WTC11 (cell line): Measurements from ENCODE around the gene C16orf95. TPM values are rescaled to one million over a fixed set of nuclear protein-coding genes. Genes with fewer than 3 reads are reported as not detected.

ENCODE experiments used
- ATAC-seq: fragments of 200-7000 bp; cut with Tn5 transposase; 2 replicates; pipeline ENCODE4 v1.10.0; 2021; ENCODE audit warnings: mild to moderate bottlenecking, moderate library complexity
- CTCF ChIA-PET: fragments of 300-600 bp; sonication (Branson Sonifier 250); formaldehyde crosslinking; loops from one replicate; lab custom pipeline; 2021; ENCODE audit warnings: antibody characterized with exemption; lab: Charles Lee
- POLR2A ChIA-PET: fragments of 350-600 bp; sonication (Branson Sonifier 250); formaldehyde crosslinking; loops from one replicate; lab custom pipeline; 2021; ENCODE audit warnings: antibody characterized with exemption; lab: Charles Lee
- DNase-seq: peaks from one replicate; pipeline ENCODE4 v3.0.0; 2021; ENCODE audit warnings: low spot score
- H3K27ac Mint-ChIP-seq: 2 replicates; pipeline ENCODE4 v1.8.0; 2021; ENCODE audit warnings: mixed read lengths
- H3K27me3 Mint-ChIP-seq: 2 replicates; pipeline ENCODE4 v1.8.0; 2021; ENCODE audit warnings: low read depth, mild to moderate bottlenecking, moderate library complexity, mixed read lengths
- H3K36me3 Mint-ChIP-seq: 2 replicates; pipeline ENCODE4 v1.8.0; 2021; ENCODE audit warnings: mixed read lengths
- H3K4me1 Mint-ChIP-seq: 2 replicates; pipeline ENCODE4 v1.8.0; 2022; ENCODE audit warnings: mixed read lengths
- H3K4me3 Mint-ChIP-seq: 2 replicates; pipeline ENCODE4 v1.8.0; 2021; ENCODE audit warnings: mild to moderate bottlenecking, moderate library complexity, mixed read lengths
- H3K9me3 Mint-ChIP-seq: 2 replicates; pipeline ENCODE4 v1.8.0; 2021; ENCODE audit warnings: mixed read lengths
- ATF1 ChIP-seq: sonication (generic); formaldehyde crosslinking; IDR thresholded peaks from 2 replicates; pipeline ENCODE4 v1.8.1; 2023; ENCODE audit warnings: mild to moderate bottlenecking, moderate library complexity, missing genetic modification reagents
- CBFB ChIP-seq: sonication (generic); formaldehyde crosslinking; IDR thresholded peaks from 2 replicates; pipeline ENCODE4 v1.8.1; 2022; ENCODE audit warnings: mild to moderate bottlenecking, low read depth, missing genetic modification reagents
- FOXK1 ChIP-seq: sonication (generic); formaldehyde crosslinking; IDR thresholded peaks from 2 replicates; pipeline ENCODE4 v1.8.0; 2022; ENCODE audit warnings: mild to moderate bottlenecking, moderate library complexity, missing genetic modification reagents
- GRHL2 ChIP-seq: fragments of 250-450 bp; sonication (Bioruptor Pico); IDR thresholded peaks from 2 replicates; pipeline ENCODE4 v1.8.0; 2022; ENCODE audit warnings: mild to moderate bottlenecking, moderate library complexity; ENCODE audit not compliant: insufficient replicate concordance, severe bottlenecking
- JAZF1 ChIP-seq: fragments of 250-450 bp; sonication (Bioruptor Pico); IDR thresholded peaks from 2 replicates; pipeline ENCODE4 v1.9.0; 2021; ENCODE audit warnings: moderate library complexity, mild to moderate bottlenecking, inconsistent platforms
- JUN ChIP-seq: sonication (generic); formaldehyde crosslinking; IDR thresholded peaks from 2 replicates; pipeline ENCODE4 v1.8.0; 2023; ENCODE audit warnings: mild to moderate bottlenecking, missing genetic modification reagents
- NR3C1 ChIP-seq: sonication (generic); formaldehyde crosslinking; conservative IDR thresholded peaks from 2 replicates; pipeline ENCODE4 v1.8.1; 2023; ENCODE audit warnings: low read depth, mild to moderate bottlenecking, missing genetic modification reagents
- SP1 ChIP-seq: sonication (generic); formaldehyde crosslinking; conservative IDR thresholded peaks from 2 replicates; pipeline ENCODE4 v1.8.1; 2022; ENCODE audit warnings: missing genetic modification reagents
- TEAD4 ChIP-seq: sonication (generic); formaldehyde crosslinking; IDR thresholded peaks from 2 replicates; pipeline ENCODE4 v1.8.0; 2022; ENCODE audit warnings: mild to moderate bottlenecking, missing genetic modification reagents
- ZBTB21 ChIP-seq: sonication (generic); formaldehyde crosslinking; IDR thresholded peaks from 2 replicates; pipeline ENCODE4 v1.8.1; 2023; ENCODE audit warnings: mild to moderate bottlenecking, missing genetic modification reagents, borderline replicate concordance
- ZNF263 ChIP-seq: sonication (generic); formaldehyde crosslinking; IDR thresholded peaks from 2 replicates; pipeline ENCODE4 v1.8.1; 2022; ENCODE audit warnings: low read depth, mild to moderate bottlenecking, moderate library complexity, missing genetic modification reagents
- ZNF416 ChIP-seq: fragments of 250-450 bp; sonication (Bioruptor Pico); IDR thresholded peaks from 2 replicates; pipeline ENCODE4 v1.9.0; 2021; ENCODE audit warnings: mild to moderate bottlenecking, inconsistent platforms
- ZNF423 ChIP-seq: fragments of 250-450 bp; sonication (Bioruptor Pico); IDR thresholded peaks from 2 replicates; pipeline ENCODE4 v2.1.2; 2022; ENCODE audit warnings: mild to moderate bottlenecking, moderate library complexity
- total RNA-seq: library from RNA; stranded (reverse); gene quantifications from 3 replicates; pipeline ENCODE4 v1.2.3, GENCODE V29; 2021
- TF ChIP-seq, protein P1 (sequence below): sonication (generic); formaldehyde crosslinking; IDR thresholded peaks from 2 replicates; pipeline ENCODE4 v1.8.1; 2023; ENCODE audit warnings: mild to moderate bottlenecking, missing genetic modification reagents, moderate library complexity
- TF ChIP-seq, protein P2 (sequence below): sonication (generic); formaldehyde crosslinking; IDR thresholded peaks from 2 replicates; pipeline ENCODE4 v1.8.1; 2023; ENCODE audit warnings: mild to moderate bottlenecking, missing genetic modification reagents
- TF ChIP-seq, protein P3 (sequence below): sonication (generic); formaldehyde crosslinking; IDR thresholded peaks from 2 replicates; pipeline ENCODE4 v1.8.0; 2022; ENCODE audit warnings: mild to moderate bottlenecking, missing genetic modification reagents
- TF ChIP-seq, protein P4 (sequence below): fragments of 200-600 bp; IDR thresholded peaks from 2 replicates; pipeline ENCODE4 v1.8.0; 2022; ENCODE audit warnings: antibody characterized with exemption
- TF ChIP-seq, protein P5 (sequence below): sonication (generic); formaldehyde crosslinking; conservative IDR thresholded peaks from 2 replicates; pipeline ENCODE4 v1.8.1; 2022; ENCODE audit warnings: mild to moderate bottlenecking, missing genetic modification reagents
- TF ChIP-seq, protein P6 (sequence below): sonication (generic); formaldehyde crosslinking; IDR thresholded peaks from 2 replicates; pipeline ENCODE4 v1.8.1; 2023; ENCODE audit warnings: mild to moderate bottlenecking, missing genetic modification reagents, borderline replicate concordance
- TF ChIP-seq, protein P7 (sequence below): fragments of 250-450 bp; sonication (Bioruptor Pico); IDR thresholded peaks from 2 replicates; pipeline ENCODE4 v1.9.0; 2021; ENCODE audit warnings: mild to moderate bottlenecking, borderline replicate concordance

C16orf95 gene
- total RNA-seq, 1 experiment from 2014 or later = 5.7 TPM

DNA sequence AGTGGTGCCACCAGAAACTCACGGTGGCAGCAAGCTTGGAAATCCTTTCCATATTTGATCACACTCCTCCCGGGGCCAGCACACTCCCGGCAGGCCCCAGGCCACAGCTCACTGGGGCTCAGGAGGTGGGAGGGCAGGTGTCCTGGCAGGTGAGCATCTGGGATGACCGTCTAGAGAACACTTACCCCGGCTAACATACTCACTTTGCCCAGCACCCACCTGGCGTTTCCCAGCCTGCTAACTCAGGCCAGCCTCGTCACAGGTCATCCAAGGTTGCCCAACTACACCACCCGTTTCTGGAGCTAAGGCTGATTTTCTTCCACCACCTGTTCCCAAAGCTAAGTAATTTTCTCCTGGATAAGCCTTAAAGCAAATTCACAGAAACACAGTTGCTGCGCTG is 41.5 kb upstream of the C16orf95 start (continued):
- no peak for TF ChIP-seq FOXK1 (CRISPR knock-in tag)
- no peak for TF ChIP-seq TEAD4
- no peak for TF ChIP-seq ZNF416 (CRISPR knock-in tag)
- no peak for TF ChIP-seq JAZF1 (CRISPR knock-in tag)
- no peak for TF ChIP-seq CBFB (CRISPR knock-in tag)
- no peak for TF ChIP-seq ZBTB21
- no peak for TF ChIP-seq NR3C1 (CRISPR knock-in tag)
- TF ChIP-seq, all 79 proteins: peak for 0

DNA sequence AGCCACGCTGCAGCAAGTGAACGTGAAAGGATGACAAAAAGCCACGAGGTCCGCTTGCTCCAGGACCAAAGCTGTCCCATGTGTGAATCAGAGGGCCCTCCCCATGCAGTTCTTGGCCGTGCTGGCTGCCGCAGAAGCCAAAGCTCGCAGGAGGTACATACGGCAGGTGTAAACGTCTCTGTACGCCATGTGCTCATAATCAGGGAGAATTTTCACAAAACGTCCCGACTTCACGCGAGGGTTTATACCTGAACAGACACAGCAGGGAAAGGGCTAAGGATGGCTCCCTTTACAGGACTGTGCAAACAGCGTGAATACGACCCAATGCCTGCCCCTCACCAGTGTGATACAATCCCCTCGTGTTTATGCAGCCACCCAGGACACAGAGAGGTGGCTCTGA is 41.1 kb upstream of the C16orf95 start:
- no peak for ATAC-seq
- POLR2A ChIA-PET = no interaction called here
- H3K4me3 Mint-ChIP-seq = no peak overlapping the region
- 0 out of 2 replicates have a peak overlapping the region, but pooled peaks have one; percentile 29 for H3K27ac Mint-ChIP-seq
- TF ChIP-seq ZNF423 (CRISPR knock-in tag) = no peak
- TF ChIP-seq, protein P1, sequence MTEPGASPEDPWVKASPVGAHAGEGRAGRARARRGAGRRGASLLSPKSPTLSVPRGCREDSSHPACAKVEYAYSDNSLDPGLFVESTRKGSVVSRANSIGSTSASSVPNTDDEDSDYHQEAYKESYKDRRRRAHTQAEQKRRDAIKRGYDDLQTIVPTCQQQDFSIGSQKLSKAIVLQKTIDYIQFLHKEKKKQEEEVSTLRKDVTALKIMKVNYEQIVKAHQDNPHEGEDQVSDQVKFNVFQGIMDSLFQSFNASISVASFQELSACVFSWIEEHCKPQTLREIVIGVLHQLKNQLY = no peak
- TF ChIP-seq ZNF263 (CRISPR knock-in tag) = no peak
- TF ChIP-seq, protein P2, sequence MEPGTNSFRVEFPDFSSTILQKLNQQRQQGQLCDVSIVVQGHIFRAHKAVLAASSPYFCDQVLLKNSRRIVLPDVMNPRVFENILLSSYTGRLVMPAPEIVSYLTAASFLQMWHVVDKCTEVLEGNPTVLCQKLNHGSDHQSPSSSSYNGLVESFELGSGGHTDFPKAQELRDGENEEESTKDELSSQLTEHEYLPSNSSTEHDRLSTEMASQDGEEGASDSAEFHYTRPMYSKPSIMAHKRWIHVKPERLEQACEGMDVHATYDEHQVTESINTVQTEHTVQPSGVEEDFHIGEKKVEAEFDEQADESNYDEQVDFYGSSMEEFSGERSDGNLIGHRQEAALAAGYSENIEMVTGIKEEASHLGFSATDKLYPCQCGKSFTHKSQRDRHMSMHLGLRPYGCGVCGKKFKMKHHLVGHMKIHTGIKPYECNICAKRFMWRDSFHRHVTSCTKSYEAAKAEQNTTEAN (CRISPR knock-in tag) = no peak
- TF ChIP-seq, protein P3, sequence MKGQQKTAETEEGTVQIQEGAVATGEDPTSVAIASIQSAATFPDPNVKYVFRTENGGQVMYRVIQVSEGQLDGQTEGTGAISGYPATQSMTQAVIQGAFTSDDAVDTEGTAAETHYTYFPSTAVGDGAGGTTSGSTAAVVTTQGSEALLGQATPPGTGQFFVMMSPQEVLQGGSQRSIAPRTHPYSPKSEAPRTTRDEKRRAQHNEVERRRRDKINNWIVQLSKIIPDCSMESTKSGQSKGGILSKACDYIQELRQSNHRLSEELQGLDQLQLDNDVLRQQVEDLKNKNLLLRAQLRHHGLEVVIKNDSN (CRISPR knock-in tag) = no peak
- TF ChIP-seq, protein P4, sequence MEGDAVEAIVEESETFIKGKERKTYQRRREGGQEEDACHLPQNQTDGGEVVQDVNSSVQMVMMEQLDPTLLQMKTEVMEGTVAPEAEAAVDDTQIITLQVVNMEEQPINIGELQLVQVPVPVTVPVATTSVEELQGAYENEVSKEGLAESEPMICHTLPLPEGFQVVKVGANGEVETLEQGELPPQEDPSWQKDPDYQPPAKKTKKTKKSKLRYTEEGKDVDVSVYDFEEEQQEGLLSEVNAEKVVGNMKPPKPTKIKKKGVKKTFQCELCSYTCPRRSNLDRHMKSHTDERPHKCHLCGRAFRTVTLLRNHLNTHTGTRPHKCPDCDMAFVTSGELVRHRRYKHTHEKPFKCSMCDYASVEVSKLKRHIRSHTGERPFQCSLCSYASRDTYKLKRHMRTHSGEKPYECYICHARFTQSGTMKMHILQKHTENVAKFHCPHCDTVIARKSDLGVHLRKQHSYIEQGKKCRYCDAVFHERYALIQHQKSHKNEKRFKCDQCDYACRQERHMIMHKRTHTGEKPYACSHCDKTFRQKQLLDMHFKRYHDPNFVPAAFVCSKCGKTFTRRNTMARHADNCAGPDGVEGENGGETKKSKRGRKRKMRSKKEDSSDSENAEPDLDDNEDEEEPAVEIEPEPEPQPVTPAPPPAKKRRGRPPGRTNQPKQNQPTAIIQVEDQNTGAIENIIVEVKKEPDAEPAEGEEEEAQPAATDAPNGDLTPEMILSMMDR = no peak
- no peak for TF ChIP-seq JUN
- no peak for TF ChIP-seq GRHL2 (CRISPR knock-in tag)
- TF ChIP-seq, protein P5, sequence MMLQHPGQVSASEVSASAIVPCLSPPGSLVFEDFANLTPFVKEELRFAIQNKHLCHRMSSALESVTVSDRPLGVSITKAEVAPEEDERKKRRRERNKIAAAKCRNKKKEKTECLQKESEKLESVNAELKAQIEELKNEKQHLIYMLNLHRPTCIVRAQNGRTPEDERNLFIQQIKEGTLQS (CRISPR knock-in tag) = no peak
- TF ChIP-seq, protein P6, sequence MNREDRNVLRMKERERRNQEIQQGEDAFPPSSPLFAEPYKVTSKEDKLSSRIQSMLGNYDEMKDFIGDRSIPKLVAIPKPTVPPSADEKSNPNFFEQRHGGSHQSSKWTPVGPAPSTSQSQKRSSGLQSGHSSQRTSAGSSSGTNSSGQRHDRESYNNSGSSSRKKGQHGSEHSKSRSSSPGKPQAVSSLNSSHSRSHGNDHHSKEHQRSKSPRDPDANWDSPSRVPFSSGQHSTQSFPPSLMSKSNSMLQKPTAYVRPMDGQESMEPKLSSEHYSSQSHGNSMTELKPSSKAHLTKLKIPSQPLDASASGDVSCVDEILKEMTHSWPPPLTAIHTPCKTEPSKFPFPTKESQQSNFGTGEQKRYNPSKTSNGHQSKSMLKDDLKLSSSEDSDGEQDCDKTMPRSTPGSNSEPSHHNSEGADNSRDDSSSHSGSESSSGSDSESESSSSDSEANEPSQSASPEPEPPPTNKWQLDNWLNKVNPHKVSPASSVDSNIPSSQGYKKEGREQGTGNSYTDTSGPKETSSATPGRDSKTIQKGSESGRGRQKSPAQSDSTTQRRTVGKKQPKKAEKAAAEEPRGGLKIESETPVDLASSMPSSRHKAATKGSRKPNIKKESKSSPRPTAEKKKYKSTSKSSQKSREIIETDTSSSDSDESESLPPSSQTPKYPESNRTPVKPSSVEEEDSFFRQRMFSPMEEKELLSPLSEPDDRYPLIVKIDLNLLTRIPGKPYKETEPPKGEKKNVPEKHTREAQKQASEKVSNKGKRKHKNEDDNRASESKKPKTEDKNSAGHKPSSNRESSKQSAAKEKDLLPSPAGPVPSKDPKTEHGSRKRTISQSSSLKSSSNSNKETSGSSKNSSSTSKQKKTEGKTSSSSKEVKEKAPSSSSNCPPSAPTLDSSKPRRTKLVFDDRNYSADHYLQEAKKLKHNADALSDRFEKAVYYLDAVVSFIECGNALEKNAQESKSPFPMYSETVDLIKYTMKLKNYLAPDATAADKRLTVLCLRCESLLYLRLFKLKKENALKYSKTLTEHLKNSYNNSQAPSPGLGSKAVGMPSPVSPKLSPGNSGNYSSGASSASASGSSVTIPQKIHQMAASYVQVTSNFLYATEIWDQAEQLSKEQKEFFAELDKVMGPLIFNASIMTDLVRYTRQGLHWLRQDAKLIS (CRISPR knock-in tag) = no peak
- TF ChIP-seq ATF1 = no peak
- TF ChIP-seq SP1 (CRISPR knock-in tag) = no peak
- TF ChIP-seq, protein P7, sequence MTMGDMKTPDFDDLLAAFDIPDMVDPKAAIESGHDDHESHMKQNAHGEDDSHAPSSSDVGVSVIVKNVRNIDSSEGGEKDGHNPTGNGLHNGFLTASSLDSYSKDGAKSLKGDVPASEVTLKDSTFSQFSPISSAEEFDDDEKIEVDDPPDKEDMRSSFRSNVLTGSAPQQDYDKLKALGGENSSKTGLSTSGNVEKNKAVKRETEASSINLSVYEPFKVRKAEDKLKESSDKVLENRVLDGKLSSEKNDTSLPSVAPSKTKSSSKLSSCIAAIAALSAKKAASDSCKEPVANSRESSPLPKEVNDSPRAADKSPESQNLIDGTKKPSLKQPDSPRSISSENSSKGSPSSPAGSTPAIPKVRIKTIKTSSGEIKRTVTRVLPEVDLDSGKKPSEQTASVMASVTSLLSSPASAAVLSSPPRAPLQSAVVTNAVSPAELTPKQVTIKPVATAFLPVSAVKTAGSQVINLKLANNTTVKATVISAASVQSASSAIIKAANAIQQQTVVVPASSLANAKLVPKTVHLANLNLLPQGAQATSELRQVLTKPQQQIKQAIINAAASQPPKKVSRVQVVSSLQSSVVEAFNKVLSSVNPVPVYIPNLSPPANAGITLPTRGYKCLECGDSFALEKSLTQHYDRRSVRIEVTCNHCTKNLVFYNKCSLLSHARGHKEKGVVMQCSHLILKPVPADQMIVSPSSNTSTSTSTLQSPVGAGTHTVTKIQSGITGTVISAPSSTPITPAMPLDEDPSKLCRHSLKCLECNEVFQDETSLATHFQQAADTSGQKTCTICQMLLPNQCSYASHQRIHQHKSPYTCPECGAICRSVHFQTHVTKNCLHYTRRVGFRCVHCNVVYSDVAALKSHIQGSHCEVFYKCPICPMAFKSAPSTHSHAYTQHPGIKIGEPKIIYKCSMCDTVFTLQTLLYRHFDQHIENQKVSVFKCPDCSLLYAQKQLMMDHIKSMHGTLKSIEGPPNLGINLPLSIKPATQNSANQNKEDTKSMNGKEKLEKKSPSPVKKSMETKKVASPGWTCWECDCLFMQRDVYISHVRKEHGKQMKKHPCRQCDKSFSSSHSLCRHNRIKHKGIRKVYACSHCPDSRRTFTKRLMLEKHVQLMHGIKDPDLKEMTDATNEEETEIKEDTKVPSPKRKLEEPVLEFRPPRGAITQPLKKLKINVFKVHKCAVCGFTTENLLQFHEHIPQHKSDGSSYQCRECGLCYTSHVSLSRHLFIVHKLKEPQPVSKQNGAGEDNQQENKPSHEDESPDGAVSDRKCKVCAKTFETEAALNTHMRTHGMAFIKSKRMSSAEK = no peak
- TF ChIP-seq, all 79 proteins: peak for 0
- CTCF ChIA-PET = no interaction called here
- no peak for DNase-seq
- Mint-ChIP-seq H3K36me3 (peaks cover 15% of the 10 kb centered on the region), H3K4me1 (no peaks in the 10 kb centered on the region), H3K9me3 (no peaks in the 10 kb centered on the region), H3K27me3 (no peaks in the 10 kb centered on the region)
